HG03175 (cell line): ENCODE data around the gene LSAMP.

Source experiments
- ATAC-seq: cut with Tn5 transposase; IDR thresholded peaks from one replicate; pipeline ENCODE4 v1.9.1; 2021; ENCODE audit warnings: mild to moderate bottlenecking, moderate library complexity; ENCODE audit not compliant: unreplicated experiment

LSAMP gene

GRCh38 chr3:115916866-115917265 is 528.4 kb downstream of the LSAMP start:
- ATAC-seq: no peak

- no peak for ATAC-seq
These were observed 530.2 kb downstream of the LSAMP start for GRCh38 chr3:115915061-115915460.

GRCh38 chr3:115913069-115913686 is 532.1 kb downstream of the LSAMP start:
- ATAC-seq: no peak

GRCh38 chr3:115912372-115912771 is 532.9 kb downstream of the LSAMP start:
- no peak for ATAC-seq

DNA sequence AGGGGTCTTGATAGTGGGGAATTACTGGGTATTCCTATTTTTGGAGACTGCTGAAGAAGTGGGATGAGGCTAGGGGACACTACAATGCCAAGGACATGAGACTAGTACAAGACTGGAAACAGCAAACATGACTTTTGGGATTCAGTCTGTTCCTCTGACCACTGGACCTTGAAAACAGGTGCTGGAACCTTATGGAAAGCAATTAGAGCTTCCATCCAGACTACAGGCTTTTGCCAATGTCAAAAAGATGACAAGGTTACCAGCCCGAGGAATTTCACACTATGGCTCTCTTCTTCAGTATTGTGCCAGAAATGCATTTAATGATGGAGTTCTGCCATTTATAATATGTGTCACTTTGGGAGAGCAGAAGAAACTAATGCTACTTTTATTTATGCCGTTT is 539.4 kb downstream of the LSAMP start:
- ATAC-seq: no peak

GRCh38 chr3:115903843-115904242 is 541.4 kb downstream of the LSAMP start:
- ATAC-seq: no peak

DNA sequence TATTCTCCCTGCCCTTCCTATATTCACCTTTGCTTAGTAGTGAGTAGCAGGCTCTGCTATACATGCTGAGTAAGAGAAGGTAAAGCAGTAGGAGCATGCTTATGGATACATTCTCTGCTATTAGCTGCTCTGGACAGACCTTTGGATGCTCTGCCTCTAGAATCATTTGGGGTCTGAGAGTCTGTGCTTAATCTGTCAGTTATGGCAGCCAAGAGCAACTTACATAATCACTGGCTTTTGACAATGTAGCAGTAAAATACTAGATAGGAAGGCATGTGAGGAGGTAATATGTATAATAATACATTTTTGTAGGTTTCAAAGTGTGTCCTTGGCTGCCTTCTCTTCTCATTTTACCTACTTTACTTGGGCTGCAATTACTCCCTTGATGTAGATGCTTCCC is 544.3 kb downstream of the LSAMP start:
- ATAC-seq: no peak

GRCh38 chr3:115899535-115899934 is 545.8 kb downstream of the LSAMP start:
- no peak for ATAC-seq

DNA sequence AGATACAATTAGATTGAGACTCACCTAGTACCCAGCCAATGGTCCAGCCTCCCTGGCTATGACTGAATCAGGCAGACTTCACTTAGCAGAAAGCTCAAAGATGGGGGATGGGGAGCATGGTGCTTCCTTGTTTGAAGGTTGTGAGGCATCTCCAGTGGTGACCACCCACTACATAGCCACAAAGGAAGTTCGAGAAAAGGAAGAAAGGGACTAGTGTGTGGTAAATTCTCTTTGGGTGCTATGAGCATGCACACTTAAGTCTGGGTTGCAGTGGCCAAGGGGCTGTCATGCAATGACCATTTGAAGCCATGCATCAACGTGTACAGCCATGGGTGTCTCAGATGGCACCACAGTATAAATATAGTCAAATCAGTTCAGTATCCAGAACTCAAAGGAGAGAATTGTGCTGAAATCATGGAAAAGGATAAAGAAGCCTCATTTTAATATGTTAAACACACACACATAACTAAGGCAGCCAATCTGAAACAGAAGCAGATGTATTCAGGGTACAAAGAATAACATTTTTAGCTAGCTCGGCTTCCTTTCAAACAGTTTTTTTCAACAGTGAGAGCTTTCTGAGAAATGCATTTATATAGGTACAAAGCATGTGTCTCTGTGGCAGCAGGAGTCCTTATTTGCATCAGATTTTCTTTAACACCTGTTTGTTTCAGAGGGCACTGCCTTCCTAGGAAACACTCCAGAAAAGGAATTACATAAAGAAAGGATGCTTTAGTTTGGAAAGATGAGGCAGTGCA is 546.5 kb downstream of the LSAMP start:
- no peak for ATAC-seq

DNA sequence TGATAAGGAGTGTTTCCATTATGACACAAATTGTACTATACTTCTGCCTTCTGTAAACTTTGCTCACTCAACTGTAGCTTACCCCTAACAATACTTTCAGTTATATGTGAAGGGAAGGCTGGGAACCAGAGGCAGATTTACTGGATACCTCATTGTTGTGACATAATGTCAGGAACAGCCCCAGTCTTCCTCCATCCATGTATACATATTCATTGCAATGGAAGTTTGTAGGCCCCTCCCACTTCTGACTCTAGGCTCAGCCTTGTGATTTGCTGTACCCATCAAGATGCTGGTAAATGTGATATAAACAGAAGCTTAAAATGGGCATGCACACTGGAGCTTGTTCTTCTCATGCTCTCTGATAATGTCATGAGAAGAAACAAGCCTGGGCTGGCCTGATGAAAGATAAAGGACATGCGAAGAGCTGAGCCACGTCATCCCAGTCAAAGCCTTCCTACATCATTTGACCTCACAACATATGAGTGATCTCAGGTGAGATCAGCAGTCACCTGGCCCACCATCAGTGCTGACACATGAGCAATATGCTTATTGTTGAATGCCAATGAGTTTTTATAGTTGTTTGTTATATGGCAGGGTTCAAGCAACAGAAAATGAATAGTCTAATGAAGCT is 554.2 kb downstream of the LSAMP start:
- no peak for ATAC-seq

GRCh38 chr3:115890579-115890978 is 554.7 kb downstream of the LSAMP start:
- ATAC-seq: no peak

- no peak for ATAC-seq
These were observed 559.7 kb downstream of the LSAMP start for GRCh38 chr3:115885621-115886020.

DNA sequence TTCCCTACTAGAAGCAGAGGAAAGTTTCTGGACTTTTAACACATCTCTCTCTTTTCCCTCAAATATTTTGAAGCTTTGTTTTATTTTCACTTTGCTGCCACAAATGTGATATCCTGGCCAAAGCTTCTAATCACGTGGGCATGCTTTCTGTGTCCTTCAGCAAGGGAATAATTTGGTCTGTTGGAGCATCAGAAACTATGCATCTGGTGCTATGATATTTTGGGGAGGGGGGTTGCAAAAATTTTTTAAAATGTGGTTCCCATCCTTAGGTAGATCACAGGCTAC is 567.7 kb downstream of the LSAMP start:
- ATAC-seq: no peak

DNA sequence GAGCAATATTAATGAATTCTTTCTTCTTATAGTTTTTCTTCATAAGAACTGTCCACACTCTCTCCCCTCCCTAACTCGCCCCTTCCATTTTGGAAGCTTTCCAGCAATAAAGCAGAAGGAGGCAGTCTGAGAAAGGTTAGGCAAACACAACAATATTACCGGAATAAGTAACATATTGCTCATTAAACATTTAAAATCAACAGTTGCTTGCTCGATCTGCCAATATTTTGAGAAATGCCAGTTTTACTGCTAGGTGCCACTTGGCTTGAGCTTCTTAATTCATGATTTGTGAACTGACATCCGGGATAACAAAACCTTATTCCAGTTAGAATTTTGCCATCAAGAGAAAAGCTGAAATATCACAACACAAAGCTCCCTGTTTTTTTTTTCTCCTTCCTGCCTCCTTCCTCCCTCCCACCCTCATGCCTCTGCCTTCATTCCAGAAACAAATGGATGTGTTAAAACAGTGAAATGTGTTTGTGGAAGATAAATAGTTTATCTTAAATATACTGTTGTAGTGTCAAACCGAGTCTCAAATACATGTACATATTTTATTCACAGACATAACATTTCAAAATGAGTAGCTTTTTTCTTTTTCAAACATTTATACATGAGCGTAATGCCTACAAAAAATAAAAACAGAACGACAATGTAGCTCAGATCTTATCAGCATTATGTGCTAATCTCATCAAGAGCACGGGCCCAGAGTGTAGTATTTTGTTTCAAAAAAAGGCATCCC is 568.2 kb downstream of the LSAMP start:
- ATAC-seq: no peak

- ATAC-seq: no peak
These were observed 569.8 kb downstream of the LSAMP start for GRCh38 chr3:115875460-115875859.

DNA sequence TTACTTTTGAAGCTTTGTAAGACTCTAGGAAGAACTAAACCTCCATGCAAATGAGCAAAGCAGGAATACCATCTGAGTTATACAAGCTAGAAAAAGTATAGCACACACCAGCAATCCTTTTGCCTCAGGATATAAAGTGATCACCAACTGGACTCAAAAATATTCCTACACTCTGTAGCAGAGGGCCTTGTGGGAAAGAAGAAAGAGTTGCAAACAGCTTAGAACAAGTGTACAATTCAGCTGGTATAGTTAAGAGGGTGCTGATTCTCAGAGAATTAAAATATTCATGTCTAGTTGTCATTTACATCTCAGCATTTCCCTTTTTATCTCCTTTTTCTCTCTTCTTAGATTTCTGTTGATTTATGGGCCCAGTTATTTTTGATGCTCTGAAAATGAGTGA is 573.6 kb downstream of the LSAMP start:
- ATAC-seq: no peak

DNA sequence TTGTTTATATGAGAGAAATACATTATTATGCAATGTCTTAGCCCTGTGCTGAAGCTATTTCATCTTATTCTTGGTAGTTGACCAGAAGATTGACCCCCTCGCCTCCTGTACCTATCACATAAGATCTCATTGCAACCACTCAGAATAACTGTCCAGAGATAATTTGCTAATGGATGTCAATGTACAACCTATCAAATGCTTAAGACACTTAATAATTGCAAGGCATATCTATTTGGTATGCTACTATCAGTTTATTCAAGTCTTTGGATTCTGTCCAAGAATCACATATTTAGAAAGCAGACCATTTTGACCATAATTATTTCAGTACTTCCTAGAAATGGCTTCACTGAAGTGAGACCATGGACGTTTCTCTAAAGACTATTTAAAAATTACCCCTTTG is 580.4 kb downstream of the LSAMP start:
- no peak for ATAC-seq

DNA sequence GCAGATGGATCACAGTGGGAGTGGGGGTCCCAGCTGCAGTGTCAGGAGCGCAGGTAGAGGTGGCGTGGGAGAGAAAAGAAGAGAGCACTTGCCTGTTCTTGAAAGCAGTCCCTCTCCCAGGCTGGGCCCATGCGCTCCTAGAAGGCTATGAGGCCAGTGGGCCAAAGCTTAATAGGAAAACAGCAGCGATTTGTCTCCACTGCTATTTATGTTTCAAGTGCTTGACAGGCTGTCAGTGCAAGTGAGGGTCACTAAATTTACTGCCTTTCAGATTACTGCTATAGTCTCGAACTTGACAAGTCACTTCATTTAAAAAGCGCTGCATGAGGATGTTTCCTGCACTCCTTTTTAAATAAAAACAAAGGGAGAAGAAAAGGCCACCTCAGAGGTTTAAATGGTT is 582.4 kb downstream of the LSAMP start:
- no peak for ATAC-seq

DNA sequence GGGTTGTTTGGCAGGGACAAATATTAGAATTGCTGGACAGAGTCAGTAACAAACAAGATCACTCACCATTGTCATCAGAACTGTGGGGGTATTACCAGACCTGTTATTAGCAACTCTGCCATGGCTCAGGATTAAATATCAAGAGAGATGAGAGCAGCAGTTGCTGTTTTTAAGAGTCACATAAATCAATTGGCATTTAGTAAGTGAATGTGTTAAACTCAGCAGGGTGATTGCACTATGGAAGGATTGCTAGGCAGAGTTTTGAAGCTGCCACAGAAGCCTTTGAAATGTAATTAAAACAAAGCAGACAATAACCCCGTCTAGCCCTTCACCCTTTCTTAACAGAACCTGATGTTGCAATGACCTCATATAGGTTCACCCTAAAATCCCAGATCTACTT is 583.2 kb downstream of the LSAMP start:
- ATAC-seq: no peak

- ATAC-seq: no peak
These were observed 584.0 kb downstream of the LSAMP start for GRCh38 chr3:115861166-115861733.

DNA sequence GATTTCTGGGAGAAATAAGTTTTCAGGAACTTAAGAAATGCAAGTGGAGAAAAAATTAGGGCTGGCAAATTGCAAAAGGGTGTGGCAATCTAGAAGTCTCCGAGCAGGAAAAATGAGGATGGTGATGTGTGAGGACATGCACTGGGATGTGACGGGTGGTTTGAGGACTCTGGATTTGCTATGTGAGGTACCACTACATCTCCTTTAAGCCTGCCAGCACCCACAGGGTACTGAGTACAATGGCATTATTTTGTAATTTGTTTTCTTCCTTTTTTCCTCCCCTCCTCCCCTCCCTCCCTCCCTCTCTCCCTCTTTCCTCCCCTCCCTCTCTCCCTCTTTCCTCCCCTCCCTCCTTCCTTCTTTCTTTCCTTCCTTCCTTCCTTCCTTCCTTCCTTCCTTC is 584.5 kb downstream of the LSAMP start:
- no peak for ATAC-seq
